Measurements from ENCODE around the gene PHACTR2. TPM values are rescaled to one million over a fixed set of nuclear protein-coding genes. Genes with fewer than 3 reads are reported as not detected.
A peak's percentile ranks its signal among the peaks of the same experiment; 100 is the strongest.
"Not testable (repeated sequence)": the region's sequence is repeated elsewhere in the genome, so short reads cannot be mapped to it uniquely, and the experiment has no call there.

Gene PHACTR2
- total RNA-seq, 4 donors from 2014 or later, result 39.8 to 99.0 (median 49.3) TPM

GRCh38 chr6:143857651-143858050, 179.9 kb downstream of the PHACTR2 start:
- Histone ChIP-seq H3K27me3 (no peaks in the 10 kb centered on the region), H3K36me3 (peaks cover 0 to 85% (median 0%) of the 10 kb centered on the region in 3 donors), H3K27ac (no peak overlapping the region), H3K4me3 (no peak overlapping the region), H3K4me1 (no peaks in the 10 kb centered on the region), H3K9me3 (no peaks in the 10 kb centered on the region)
- no peak for DNase-seq
- TF ChIP-seq POLR2A (IDR thresholded peaks at IDR 0.05), result no peak
- no peak for TF ChIP-seq CTCF (IDR thresholded peaks at IDR 0.05)

GRCh38 chr6:143859891-143860660, 182.3 kb downstream of the PHACTR2 start:
- DNase-seq, result no peak
- H3K36me3 ChIP-seq, result peaks cover 0 to 94% (median 0%) of the 10 kb centered on the region in 3 donors
- H3K27ac ChIP-seq, result no peak overlapping the region
- H3K9me3 ChIP-seq, result no peaks in the 10 kb centered on the region
- no peaks in the 10 kb centered on the region for H3K4me1 ChIP-seq
- no peak overlapping the region for H3K4me3 ChIP-seq
- TF ChIP-seq POLR2A (IDR thresholded peaks at IDR 0.05), result no peak
- no peak for TF ChIP-seq CTCF (IDR thresholded peaks at IDR 0.05)
- H3K27me3 ChIP-seq, result no peaks in the 10 kb centered on the region

GRCh38 chr6:143863771-143864170, 186.0 kb downstream of the PHACTR2 start:
- H3K27me3 ChIP-seq, result no peaks in the 10 kb centered on the region
- H3K27ac ChIP-seq, result no peak overlapping the region
- peaks cover 0 to 62% (median 0%) of the 10 kb centered on the region in 3 donors for H3K36me3 ChIP-seq
- TF ChIP-seq CTCF (IDR thresholded peaks at IDR 0.05) (no peak), POLR2A (IDR thresholded peaks at IDR 0.05) (no peak)
- no peaks in the 10 kb centered on the region for H3K4me1 ChIP-seq
- DNase-seq, result no peak
- no peaks in the 10 kb centered on the region for H3K9me3 ChIP-seq
- no peak overlapping the region for H3K4me3 ChIP-seq

GRCh38 chr6:143864234-143864633, 186.5 kb downstream of the PHACTR2 start, which contains the start of gene ZC2HC1B:
TSS of gene ZC2HC1B (plus strand) at chr6:143864474. CDS start at chr6:143864540, 66 bp downstream.
- TF ChIP-seq CTCF (IDR thresholded peaks at IDR 0.05), result no peak
- TF ChIP-seq POLR2A (IDR thresholded peaks at IDR 0.05), result no peak
- Histone ChIP-seq H3K36me3 (peaks cover 0 to 57% (median 0%) of the 10 kb centered on the region in 3 donors), H3K27ac (peak within 1 kb of the TSS in 1 of 4 donors; percentile 37)

GRCh38 chr6:143867236-143867635, 189.5 kb downstream of the PHACTR2 start:
- TF ChIP-seq CTCF (IDR thresholded peaks at IDR 0.05) (no peak), POLR2A (IDR thresholded peaks at IDR 0.05) (no peak)
- no peak for DNase-seq
- Histone ChIP-seq H3K4me1 (no peaks in the 10 kb centered on the region), H3K4me3 (no peak overlapping the region), H3K27ac (no peak overlapping the region), H3K9me3 (no peaks in the 10 kb centered on the region), H3K27me3 (no peaks in the 10 kb centered on the region), H3K36me3 (peaks cover 0 to 27% (median 0%) of the 10 kb centered on the region in 3 donors)

More at GRCh38 chr6:143864234-143864633, 186.5 kb downstream of the PHACTR2 start, which contains the start of gene ZC2HC1B:
- Histone ChIP-seq H3K4me3 (no peak within 1 kb of the TSS), H3K9me3 (no peaks in the 10 kb centered on the region), H3K27me3 (no peaks in the 10 kb centered on the region), H3K4me1 (no peaks in the 10 kb centered on the region)
- no peak for DNase-seq

GRCh38 chr6:143868808-143869207, 191.0 kb downstream of the PHACTR2 start:
- not testable (repeated sequence) for H3K4me1 ChIP-seq, H3K9me3 ChIP-seq, H3K4me3 ChIP-seq, DNase-seq, H3K27ac ChIP-seq, H3K27me3 ChIP-seq
- peaks cover 0 to 12% (median 0%) of the 10 kb centered on the region in 3 donors for H3K36me3 ChIP-seq

GRCh38 chr6:143871202-143871730, 193.5 kb downstream of the PHACTR2 start:
- DNase-seq, H3K4me3 ChIP-seq, H3K27ac ChIP-seq, H3K4me1 ChIP-seq, H3K36me3 ChIP-seq, H3K9me3 ChIP-seq, H3K27me3 ChIP-seq: not testable (repeated sequence)
